ENCODE data around the gene MEIS2.

GRCh38 chr15:36858423-36858822 lies 241.9 kb downstream of the MEIS2 start:
- TF ChIP-seq CTCF (IDR thresholded peaks at IDR 0.05; ENCODE audit: borderline replicate concordance, extremely low read depth, low read length, poor library complexity, severe bottlenecking) (no peak), EZH2 (IDR thresholded peaks at IDR 0.05; ENCODE audit: borderline replicate concordance, low read depth, low read length, severe bottlenecking) (no peak)

All from DND-41 (cell line).